Stimulated activated memory B cell treated with anti-CD40 and anti-IgM and Interleukin-4, amounts not matched to agents 10 μg/mL and 1 μg/mL and 100 μg/mL, for 72 hours (primary cell): ENCODE data around the gene WDR64.

ENCODE experiments used
- ATAC-seq: fragments of 150-1000 bp; cut with Tn5 transposase; 2 replicates; pipeline ENCODE4 v1.10.0; 2021
- H3K27ac Mint-ChIP-seq: one replicate; pipeline ENCODE4 v1.8.0; 2022; ENCODE audit warnings: mild to moderate bottlenecking, mixed read lengths
- H3K27me3 Mint-ChIP-seq: one replicate; pipeline ENCODE4 v1.8.0; 2022; ENCODE audit warnings: mixed read lengths
- H3K36me3 Mint-ChIP-seq: one replicate; pipeline ENCODE4 v1.8.0; 2022; ENCODE audit warnings: mixed read lengths
- H3K4me1 Mint-ChIP-seq: one replicate; pipeline ENCODE4 v1.8.0; 2022; ENCODE audit warnings: mixed read lengths
- H3K4me3 Mint-ChIP-seq: one replicate; pipeline ENCODE4 v1.8.0; 2022; ENCODE audit warnings: mild to moderate bottlenecking, moderate library complexity, mixed read lengths
- H3K9me3 Mint-ChIP-seq: one replicate; pipeline ENCODE4 v1.8.0; 2022; ENCODE audit warnings: mixed read lengths

WDR64 gene

GRCh38 chr1:241749945-241750695 lies 98.0 kb downstream of the WDR64 start:
- no peak overlapping the region for H3K4me3 Mint-ChIP-seq
- H3K9me3 Mint-ChIP-seq, result no peaks in the 10 kb centered on the region
- no peaks in the 10 kb centered on the region for H3K36me3 Mint-ChIP-seq
- H3K27ac Mint-ChIP-seq, result no peak overlapping the region
- H3K4me1 Mint-ChIP-seq, result no peaks in the 10 kb centered on the region
- H3K27me3 Mint-ChIP-seq, result peaks cover 9% of the 10 kb centered on the region
- ATAC-seq, result no peak

GRCh38 chr1:241751524-241751923 lies 99.4 kb downstream of the WDR64 start:
- Mint-ChIP-seq H3K9me3 (peaks cover 5% of the 10 kb centered on the region), H3K27me3 (peaks cover 9% of the 10 kb centered on the region), H3K27ac (no peak overlapping the region), H3K36me3 (no peaks in the 10 kb centered on the region), H3K4me1 (peaks cover 4% of the 10 kb centered on the region), H3K4me3 (no peak overlapping the region)
- ATAC-seq, result no peak

DNA sequence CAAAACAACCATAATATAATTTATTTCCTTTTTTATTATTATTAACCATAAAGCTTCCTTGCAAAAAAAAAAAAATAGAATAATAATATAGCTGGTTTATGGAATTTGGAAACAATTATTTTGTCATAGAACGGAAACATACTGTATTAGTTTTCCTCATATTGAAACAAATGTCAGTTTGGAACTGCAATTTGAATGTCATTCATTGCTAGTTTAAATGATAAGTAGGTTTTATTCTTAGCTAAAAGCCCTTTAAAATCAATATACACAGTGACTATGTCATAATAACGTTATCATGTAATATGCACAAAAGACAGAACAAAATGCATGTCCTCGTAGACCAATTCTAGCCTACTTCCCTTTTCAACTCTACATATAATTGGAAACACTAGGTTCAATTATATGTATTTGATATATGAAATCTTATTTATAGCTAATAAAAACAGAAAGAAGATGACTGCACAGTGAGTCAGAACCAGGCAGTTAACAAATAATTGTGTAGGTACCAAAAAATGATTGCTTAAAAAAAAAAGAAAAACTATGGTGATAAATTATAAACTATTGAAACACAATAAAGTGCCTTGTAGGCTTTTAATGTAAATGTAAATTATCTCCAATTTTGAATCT lies 110.7 kb downstream of the WDR64 start:
- Mint-ChIP-seq H3K27me3 (peaks cover 31% of the 10 kb centered on the region), H3K27ac (no peak overlapping the region), H3K36me3 (no peaks in the 10 kb centered on the region), H3K4me1 (no peaks in the 10 kb centered on the region), H3K4me3 (no peak overlapping the region), H3K9me3 (no peaks in the 10 kb centered on the region)
- ATAC-seq, result no peak

- peaks cover 34% of the 10 kb centered on the region for H3K27me3 Mint-ChIP-seq
- H3K27ac Mint-ChIP-seq, result no peak overlapping the region
- no peaks in the 10 kb centered on the region for H3K4me1 Mint-ChIP-seq
- no peaks in the 10 kb centered on the region for H3K36me3 Mint-ChIP-seq
- no peak overlapping the region for H3K4me3 Mint-ChIP-seq
- no peak for ATAC-seq
- no peaks in the 10 kb centered on the region for H3K9me3 Mint-ChIP-seq
Measured at GRCh38 chr1:241765390-241765789, 113.3 kb downstream of the WDR64 start.

- Mint-ChIP-seq H3K27me3 (peaks cover 26% of the 10 kb centered on the region), H3K36me3 (no peaks in the 10 kb centered on the region), H3K4me3 (no peak overlapping the region), H3K9me3 (no peaks in the 10 kb centered on the region), H3K4me1 (no peaks in the 10 kb centered on the region), H3K27ac (no peak overlapping the region)
- no peak for ATAC-seq
Measured at GRCh38 chr1:241767737-241768136, 115.7 kb downstream of the WDR64 start.

DNA sequence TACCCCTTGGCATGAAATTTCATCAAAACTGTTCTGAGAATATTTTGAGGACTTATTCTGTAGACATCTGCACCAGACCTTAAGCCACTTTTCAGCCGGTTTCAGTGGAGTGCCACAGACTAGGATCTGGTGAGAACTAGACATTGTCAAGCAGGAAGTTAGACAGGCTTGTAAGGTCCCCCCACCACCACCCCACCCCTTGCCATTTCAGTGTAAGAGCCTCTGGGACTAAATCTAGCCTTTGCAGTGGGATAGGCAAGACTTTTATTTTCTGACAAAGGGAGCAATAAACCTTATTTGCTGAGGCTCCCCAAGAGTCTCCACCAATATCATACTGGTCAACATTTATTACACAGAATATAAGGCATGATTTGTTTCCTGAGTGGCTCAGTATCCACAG lies 118.0 kb downstream of the WDR64 start:
- no peak overlapping the region for H3K27ac Mint-ChIP-seq
- H3K4me3 Mint-ChIP-seq, result no peak overlapping the region
- no peaks in the 10 kb centered on the region for H3K36me3 Mint-ChIP-seq
- peak; percentile 53 for ATAC-seq
- no peaks in the 10 kb centered on the region for H3K4me1 Mint-ChIP-seq
- peaks cover 20% of the 10 kb centered on the region for H3K27me3 Mint-ChIP-seq
- H3K9me3 Mint-ChIP-seq, result no peaks in the 10 kb centered on the region

GRCh38 chr1:241771117-241771516 lies 119.0 kb downstream of the WDR64 start:
- Mint-ChIP-seq H3K27ac (no peak overlapping the region), H3K4me3 (no peak overlapping the region), H3K27me3 (peaks cover 10% of the 10 kb centered on the region), H3K9me3 (no peaks in the 10 kb centered on the region), H3K36me3 (no peaks in the 10 kb centered on the region), H3K4me1 (no peaks in the 10 kb centered on the region)
- ATAC-seq, result no peak

DNA sequence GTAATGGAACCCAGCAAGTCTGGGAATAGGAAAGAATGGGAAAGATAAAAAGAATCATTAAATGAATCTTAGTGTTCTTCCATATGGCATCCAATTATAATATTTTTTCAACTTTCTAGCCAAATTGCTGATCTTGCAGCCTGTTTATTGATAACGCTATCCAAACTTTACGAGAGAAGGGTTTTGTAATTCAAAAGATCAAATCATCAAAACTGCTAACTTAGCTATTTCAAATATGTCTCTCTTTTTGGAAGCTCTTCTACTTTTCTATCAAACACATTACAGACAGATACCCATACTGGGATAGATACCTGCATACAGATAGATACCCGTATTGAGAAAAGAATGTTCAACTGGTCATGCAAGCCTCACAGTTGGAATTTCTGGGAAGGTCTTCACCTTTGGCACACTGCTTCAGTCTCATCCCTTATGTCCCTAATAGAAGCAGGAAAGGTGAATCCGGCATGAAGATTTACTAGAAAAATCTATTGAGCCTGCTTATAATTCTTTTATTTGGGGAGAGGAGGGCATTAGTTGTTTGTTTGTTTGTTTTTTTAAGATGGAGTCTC lies 120.9 kb downstream of the WDR64 start:
- Mint-ChIP-seq H3K4me3 (no peak overlapping the region), H3K27ac (no peak overlapping the region), H3K36me3 (no peaks in the 10 kb centered on the region), H3K27me3 (peaks cover 4% of the 10 kb centered on the region), H3K4me1 (peaks cover 9% of the 10 kb centered on the region), H3K9me3 (no peaks in the 10 kb centered on the region)
- no peak for ATAC-seq

DNA sequence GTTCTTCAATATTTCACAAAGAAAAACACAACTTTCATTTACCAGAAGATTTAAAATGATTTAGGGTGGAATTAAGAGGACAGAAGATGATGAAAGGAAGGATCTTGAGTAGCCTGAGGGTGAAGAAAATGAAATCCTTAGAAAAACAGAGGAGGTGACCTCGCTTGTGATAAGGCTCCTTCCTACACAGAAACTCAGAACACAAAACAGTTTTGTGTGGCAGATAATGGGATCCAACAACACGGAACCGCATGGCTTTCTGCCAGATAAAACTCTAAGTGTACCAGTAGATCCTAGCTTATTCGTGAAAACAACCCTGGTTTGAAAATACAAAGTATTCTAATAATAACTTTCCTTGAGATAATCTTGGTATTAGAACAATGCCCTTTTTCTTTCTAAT lies 121.9 kb downstream of the WDR64 start:
- peaks cover 12% of the 10 kb centered on the region for H3K27me3 Mint-ChIP-seq
- peaks cover 9% of the 10 kb centered on the region for H3K4me1 Mint-ChIP-seq

GRCh38 chr1:241775021-241775420 lies 122.9 kb downstream of the WDR64 start:
- ATAC-seq, result no peak
- Mint-ChIP-seq H3K36me3 (peaks cover 5% of the 10 kb centered on the region), H3K4me3 (no peak overlapping the region), H3K4me1 (peaks cover 9% of the 10 kb centered on the region), H3K9me3 (no peaks in the 10 kb centered on the region), H3K27me3 (peaks cover 18% of the 10 kb centered on the region), H3K27ac (no peak overlapping the region)

More for the DNA sequence above, 121.9 kb downstream of the WDR64 start:
- no peak for ATAC-seq
- H3K9me3 Mint-ChIP-seq, result no peaks in the 10 kb centered on the region
- no peak overlapping the region for H3K4me3 Mint-ChIP-seq
- H3K36me3 Mint-ChIP-seq, result peaks cover 2% of the 10 kb centered on the region
- no peak overlapping the region for H3K27ac Mint-ChIP-seq

- Mint-ChIP-seq H3K4me3 (no peak overlapping the region), H3K36me3 (peaks cover 5% of the 10 kb centered on the region), H3K27me3 (peaks cover 25% of the 10 kb centered on the region), H3K4me1 (peaks cover 9% of the 10 kb centered on the region), H3K27ac (no peak overlapping the region), H3K9me3 (no peaks in the 10 kb centered on the region)
- ATAC-seq, result no peak
Measured at GRCh38 chr1:241776911-241777310, 124.8 kb downstream of the WDR64 start.

DNA sequence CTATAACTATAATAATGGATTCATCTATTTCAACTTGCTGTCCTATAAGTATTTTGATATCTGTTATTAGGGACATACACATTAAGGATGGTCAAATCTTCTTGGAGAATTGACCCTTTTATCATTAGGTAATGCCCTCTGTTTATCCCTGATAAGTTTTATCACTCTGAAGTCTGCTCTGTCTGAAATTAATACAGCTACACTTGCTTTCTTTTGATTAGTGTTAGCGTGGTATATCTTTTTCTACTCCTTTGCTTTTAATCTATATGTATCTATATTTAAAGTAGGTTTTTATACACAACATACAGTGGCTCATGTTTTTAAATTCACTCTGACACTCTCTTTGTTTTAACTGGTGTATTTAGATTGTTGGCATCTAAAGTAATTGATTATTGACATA lies 126.0 kb downstream of the WDR64 start:
- H3K36me3 Mint-ChIP-seq, result peaks cover 5% of the 10 kb centered on the region
- H3K4me3 Mint-ChIP-seq, result no peak overlapping the region
- H3K27me3 Mint-ChIP-seq, result peaks cover 36% of the 10 kb centered on the region
- H3K9me3 Mint-ChIP-seq, result no peaks in the 10 kb centered on the region
- H3K27ac Mint-ChIP-seq, result no peak overlapping the region
- ATAC-seq, result no peak
- H3K4me1 Mint-ChIP-seq, result peaks cover 9% of the 10 kb centered on the region

- H3K4me1 Mint-ChIP-seq, result peaks cover 9% of the 10 kb centered on the region
- peaks cover 5% of the 10 kb centered on the region for H3K36me3 Mint-ChIP-seq
- no peak overlapping the region for H3K27ac Mint-ChIP-seq
- peaks cover 52% of the 10 kb centered on the region for H3K27me3 Mint-ChIP-seq
- H3K4me3 Mint-ChIP-seq, result no peak overlapping the region
- no peaks in the 10 kb centered on the region for H3K9me3 Mint-ChIP-seq
- ATAC-seq, result no peak
Measured at GRCh38 chr1:241779897-241780296, 127.8 kb downstream of the WDR64 start.

DNA sequence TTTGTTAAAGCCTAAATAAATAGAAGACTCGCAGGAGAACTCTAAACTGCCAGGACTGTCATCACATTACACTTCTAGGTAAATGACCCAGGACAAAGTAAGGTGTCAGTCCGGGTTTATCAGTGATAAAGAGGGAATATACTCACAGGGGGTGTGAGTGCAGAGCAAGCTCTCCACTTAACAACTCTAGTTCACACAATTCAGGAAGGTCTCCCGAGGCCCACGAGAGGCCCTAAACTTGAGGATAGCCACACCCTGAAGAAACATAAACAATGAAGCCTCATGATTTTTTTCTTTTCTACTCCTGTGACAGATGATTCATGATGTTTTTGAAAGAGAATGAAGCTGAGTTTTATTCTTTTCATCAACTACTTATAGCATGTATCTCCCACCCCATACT lies 130.3 kb downstream of the WDR64 start:
- H3K9me3 Mint-ChIP-seq, result no peaks in the 10 kb centered on the region
- H3K27me3 Mint-ChIP-seq, result peaks cover 52% of the 10 kb centered on the region
- H3K27ac Mint-ChIP-seq, result no peak overlapping the region
- peaks cover 5% of the 10 kb centered on the region for H3K36me3 Mint-ChIP-seq
- no peak overlapping the region for H3K4me3 Mint-ChIP-seq
- no peak for ATAC-seq
- no peaks in the 10 kb centered on the region for H3K4me1 Mint-ChIP-seq

DNA sequence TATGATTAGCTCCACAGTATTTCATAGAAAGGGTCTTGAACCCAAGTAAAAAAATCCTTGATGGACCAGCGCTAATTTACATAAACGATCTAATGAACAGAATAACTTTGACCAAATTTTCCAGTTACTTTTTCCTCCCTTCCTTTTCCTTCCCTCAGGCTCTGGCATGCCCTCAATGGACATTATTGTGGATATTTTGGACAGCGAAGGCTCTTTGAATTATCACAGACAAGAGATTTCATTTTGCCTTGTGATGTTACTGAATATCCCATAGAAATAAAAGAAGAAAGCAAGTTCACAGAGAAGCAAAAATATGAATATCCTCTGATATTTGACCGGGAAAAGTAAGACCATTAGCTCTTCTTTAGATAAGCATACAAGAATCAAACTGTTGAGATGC lies 135.6 kb downstream of the WDR64 start:
- H3K9me3 Mint-ChIP-seq, result no peaks in the 10 kb centered on the region
- ATAC-seq, result no peak
- peaks cover 20% of the 10 kb centered on the region for H3K27me3 Mint-ChIP-seq
- no peak overlapping the region for H3K4me3 Mint-ChIP-seq
- H3K36me3 Mint-ChIP-seq, result no peaks in the 10 kb centered on the region
- H3K4me1 Mint-ChIP-seq, result no peaks in the 10 kb centered on the region
- H3K27ac Mint-ChIP-seq, result no peak overlapping the region

DNA sequence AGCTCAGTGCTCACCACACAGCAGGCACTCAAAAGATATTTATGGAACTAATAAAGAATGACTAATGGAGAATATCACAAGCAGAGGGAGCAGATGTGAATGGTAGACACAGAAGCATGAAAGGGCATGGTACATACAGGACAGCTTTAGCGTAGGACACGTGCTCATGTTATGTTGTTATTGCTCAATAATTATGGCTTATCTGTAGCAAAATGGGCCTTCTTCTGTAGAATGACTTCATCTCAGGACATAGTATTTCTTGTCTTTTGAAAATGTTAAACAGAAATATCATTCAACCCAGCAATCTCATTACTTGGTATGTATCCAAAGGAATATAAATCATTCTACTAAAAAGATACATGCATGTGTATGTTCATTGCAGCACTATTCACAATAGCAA lies 137.0 kb downstream of the WDR64 start:
- Mint-ChIP-seq H3K27me3 (peaks cover 6% of the 10 kb centered on the region), H3K4me3 (no peak overlapping the region), H3K36me3 (no peaks in the 10 kb centered on the region), H3K27ac (no peak overlapping the region), H3K9me3 (no peaks in the 10 kb centered on the region), H3K4me1 (no peaks in the 10 kb centered on the region)
- ATAC-seq, result no peak
